Measurements from ENCODE around the gene CELSR1. TPM values are rescaled to one million over a fixed set of nuclear protein-coding genes. Genes with fewer than 3 reads are reported as not detected.

Gene CELSR1
- total RNA-seq, 1 experiment from 2014 or later, result 8.7 TPM

DNA sequence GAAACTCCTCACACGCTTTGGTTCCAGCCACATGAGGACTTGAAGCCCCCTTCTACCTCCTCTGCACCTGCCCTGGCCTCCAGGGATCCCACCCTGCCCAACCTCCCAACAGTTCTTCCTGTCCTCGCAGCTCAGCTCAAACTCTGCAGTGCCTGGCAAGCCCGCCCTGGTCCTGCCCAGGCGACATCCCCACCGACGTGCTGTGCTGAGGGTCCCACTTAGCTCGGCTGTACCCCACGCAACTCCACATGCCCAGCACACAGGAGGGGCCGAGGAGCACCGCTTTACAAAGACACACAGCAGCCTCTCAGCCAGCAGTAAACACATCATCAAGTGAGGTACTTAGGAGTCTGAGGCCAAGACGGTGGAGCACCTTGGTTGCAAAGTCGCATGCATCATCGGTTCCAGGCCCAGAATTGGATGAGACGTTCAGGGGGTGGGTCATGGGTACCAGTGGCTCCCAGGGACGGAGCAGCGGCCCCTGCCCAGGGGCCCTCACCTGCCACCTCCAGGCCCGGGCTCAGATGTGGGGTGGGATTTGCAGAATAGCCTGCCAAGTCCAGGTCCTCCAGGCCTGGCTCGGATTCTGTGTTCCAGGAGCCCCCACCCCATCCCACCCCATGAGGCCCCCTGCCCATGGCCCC is 72.6 kb downstream of the CELSR1 start:
- DNase-seq (ENCODE audit: extremely low read depth, low read depth), result no peak

DNA sequence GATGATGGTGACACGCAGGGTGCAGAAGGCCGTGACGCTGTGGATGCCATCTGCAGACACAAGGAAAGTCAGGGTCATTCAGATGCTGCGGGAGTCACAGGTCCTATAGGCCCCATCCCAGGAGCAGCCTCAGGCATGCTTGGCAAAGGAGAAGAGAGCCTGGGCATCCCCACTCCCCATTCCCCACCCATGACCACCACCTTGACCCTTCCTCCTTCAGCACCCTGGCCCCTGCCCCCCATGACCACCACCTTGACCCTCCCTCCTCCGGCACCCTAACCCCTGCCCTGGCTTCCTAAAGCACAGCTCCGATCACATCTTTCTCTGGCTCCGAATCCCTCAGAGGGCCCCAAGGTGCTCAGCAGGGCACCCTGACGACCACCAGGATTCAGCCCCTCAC is 73.1 kb downstream of the CELSR1 start:
- no peak for DNase-seq (ENCODE audit: extremely low read depth, low read depth)

DNA sequence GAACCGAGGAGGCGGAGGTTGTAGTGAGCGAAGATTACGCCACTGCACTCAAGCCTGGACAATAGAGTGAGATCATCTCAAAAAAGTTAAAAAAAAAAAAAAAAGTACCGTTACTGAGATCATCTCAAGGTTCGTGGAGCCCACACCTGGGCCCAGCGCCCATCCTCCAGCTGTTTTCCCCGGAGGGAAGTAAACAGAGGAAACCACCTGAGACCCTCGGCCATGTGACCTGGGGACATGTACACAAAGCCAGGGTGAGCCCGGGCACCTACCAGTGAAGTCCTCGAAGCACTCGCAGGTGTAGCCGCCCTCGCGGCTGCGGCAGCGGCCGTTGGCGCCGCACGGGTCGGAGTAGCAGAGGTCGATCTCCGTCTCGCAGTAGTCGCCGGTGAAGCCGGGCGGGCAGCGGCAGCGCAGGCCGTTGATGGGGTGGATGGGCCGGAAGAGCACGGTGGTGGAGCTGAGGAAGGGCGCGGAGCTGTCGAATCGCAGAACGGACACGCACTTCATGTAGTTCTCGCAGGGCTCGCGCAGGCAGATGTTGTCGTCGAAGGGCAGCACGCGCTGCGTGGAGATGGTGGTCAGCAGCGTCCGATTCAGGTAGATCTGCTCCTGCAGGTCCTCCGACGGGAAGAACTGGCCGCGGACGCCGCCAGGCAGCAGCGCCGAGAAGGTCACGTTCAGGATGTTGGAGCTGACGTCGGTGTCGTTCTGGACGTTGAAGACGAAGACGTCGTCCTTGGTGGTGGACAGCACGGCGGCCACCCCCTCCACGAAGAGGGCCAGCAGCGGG is 73.8 kb downstream of the CELSR1 start:
- DNase-seq (ENCODE audit: extremely low read depth, low read depth), result no peak

DNA sequence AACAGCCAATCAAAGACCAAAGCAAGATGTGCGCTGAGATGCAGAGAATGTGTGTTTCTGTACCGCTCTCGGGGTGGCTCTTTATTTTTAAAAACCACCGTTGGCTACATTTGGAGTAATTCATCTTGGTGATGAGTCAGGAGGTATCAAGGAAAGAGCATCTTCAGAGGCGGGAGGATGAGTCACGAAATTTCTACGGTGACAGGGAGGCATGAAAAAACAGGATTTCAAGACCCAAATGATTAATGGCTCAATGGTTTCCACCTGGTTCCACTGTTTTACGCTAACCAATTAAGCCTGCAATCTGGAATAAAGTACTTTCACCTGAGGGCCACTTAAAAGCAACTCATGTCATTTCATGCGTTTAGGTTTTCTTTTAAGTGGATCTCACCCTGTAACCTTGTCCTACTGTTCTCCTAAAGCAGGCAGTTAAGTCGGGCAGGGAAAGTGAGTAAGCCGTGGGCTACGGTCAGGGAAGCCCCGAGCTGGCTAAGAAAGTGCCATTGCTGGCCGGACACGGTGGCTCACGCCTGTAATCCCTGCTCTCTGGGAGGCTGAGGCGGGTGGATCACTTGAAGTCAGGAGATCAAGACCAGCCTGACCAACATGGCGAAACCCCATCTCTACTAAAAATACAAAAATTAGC is 74.6 kb downstream of the CELSR1 start:
- no peak for DNase-seq (ENCODE audit: extremely low read depth, low read depth)

DNA sequence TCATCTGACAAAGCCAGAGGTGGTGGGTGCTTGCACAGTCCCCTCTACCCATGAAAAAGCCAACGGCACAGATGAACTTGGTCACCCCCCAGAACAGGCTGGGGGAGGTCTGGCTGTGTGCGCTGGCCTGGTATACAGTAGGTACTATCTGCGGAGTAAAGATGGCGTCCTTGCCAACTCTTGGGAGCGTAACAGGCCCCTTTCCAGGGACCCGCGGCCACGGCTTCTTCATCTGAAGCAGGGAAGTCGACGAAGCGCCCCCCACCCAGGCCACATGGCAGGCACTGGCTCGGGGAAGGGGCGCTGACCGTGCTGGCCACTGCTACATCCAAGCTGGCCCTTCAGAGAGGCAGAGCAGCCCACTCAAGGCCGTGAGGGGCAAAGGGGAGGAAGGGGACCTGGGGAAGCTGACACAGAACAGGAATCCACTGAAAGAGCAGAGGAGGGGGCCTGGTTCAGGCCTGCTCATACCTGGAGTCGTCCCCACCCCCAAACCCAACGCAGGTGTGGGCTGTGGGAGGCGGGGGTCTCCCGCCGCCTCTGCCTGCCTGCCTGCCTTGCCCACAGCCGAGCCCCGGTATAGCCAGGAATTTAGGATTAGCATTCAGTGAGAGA is 75.7 kb downstream of the CELSR1 start:
- DNase-seq (ENCODE audit: extremely low read depth, low read depth), result no peak

DNA sequence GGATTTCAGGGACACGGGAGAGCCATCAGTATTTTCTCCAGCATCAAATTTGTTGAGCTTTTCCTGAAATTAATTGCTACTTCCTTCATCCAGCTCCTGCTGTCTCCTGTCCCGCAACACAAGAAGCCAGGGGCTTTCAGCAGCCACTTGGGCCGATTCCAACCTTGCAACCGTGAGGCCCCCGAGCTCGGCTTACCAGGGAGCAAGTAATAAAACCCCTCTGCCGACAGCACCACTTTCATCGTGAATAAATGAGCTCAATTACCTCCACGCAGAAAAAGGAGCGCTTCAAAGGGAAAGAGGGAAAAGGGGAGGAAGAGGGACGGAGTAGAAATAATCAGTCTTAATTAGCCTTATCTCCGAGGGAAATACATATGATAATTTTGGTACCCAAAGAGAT is 76.6 kb downstream of the CELSR1 start:
- no peak for DNase-seq (ENCODE audit: extremely low read depth, low read depth)

- DNase-seq (ENCODE audit: extremely low read depth, low read depth), result no peak
Observed at GRCh38 chr22:46459347-46460065, 77.9 kb downstream of the CELSR1 start.

GRCh38 chr22:46458525-46458924 is 78.9 kb downstream of the CELSR1 start:
- DNase-seq (ENCODE audit: extremely low read depth, low read depth), result no peak

DNA sequence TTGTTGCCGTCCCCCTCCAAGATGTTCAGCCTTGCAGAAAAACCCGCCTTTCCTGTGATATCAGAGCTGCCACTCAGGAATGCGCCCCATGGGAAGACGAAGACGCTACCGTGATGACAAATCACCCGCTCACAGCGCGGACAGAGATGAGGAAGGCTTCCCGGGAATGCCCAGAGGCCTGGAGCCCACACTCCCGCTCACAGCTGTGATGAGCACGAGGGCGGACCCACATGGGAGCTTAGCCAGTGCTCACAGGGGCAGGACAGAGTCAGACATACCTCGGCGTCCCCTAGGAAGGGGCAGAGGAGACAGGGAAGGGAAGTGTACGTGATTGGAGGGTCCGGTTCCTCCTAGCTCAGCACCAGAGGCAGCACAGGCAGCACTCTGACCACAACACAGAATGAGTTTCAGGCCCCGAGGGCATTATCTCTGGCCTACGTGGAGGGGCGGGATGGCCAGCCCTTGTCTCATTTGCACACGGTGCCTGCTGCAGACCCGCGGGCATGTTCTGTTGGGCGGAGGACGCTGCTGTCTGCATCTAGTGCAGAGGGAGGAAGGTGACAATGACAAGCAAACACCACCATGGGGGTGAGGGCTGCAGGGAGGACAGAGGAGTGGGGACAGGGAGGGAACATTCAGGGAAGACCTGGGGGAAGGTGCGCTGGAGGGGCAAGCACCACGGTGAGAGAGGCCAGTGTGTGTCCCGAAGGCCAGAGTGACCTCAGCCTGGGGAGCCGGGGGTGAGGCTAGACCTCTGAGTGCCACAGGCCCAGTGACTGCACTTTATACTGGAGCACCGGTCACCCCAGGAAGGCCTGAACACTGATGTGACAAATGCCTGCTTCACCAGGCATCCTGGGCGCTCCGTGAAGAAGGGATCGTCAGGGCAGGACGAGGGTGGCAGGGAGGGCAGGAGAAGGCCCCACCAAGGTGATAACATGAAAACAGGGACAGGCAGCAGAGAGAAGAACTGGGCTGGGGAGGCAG is 79.6 kb downstream of the CELSR1 start:
- no peak for DNase-seq (ENCODE audit: extremely low read depth, low read depth)

DNA sequence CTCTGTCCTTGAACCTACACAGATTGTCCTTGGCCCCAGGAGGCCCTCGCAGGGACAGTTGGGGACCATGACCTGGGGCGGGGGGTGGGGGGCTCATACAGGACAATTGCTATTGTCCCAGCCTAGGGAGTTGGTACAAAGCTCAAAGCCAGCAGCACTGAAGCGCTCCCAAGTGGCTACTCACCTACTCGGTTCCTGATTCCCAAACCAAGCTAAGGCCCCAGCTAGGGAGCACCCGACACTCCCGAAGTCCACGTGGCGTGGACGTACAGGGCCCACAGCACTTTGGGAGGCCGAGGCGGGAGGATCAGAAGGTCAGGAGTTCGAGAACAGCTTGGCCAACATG is 80.6 kb downstream of the CELSR1 start:
- DNase-seq (ENCODE audit: extremely low read depth, low read depth), result no peak

GRCh38 chr22:46455446-46455845 is 82.0 kb downstream of the CELSR1 start:
- no peak for DNase-seq (ENCODE audit: extremely low read depth, low read depth)

- DNase-seq (ENCODE audit: extremely low read depth, low read depth), result no peak
Observed at GRCh38 chr22:46454504-46455269, 82.7 kb downstream of the CELSR1 start.

GRCh38 chr22:46453829-46454503 is 83.5 kb downstream of the CELSR1 start:
- no peak for DNase-seq (ENCODE audit: extremely low read depth, low read depth)

DNA sequence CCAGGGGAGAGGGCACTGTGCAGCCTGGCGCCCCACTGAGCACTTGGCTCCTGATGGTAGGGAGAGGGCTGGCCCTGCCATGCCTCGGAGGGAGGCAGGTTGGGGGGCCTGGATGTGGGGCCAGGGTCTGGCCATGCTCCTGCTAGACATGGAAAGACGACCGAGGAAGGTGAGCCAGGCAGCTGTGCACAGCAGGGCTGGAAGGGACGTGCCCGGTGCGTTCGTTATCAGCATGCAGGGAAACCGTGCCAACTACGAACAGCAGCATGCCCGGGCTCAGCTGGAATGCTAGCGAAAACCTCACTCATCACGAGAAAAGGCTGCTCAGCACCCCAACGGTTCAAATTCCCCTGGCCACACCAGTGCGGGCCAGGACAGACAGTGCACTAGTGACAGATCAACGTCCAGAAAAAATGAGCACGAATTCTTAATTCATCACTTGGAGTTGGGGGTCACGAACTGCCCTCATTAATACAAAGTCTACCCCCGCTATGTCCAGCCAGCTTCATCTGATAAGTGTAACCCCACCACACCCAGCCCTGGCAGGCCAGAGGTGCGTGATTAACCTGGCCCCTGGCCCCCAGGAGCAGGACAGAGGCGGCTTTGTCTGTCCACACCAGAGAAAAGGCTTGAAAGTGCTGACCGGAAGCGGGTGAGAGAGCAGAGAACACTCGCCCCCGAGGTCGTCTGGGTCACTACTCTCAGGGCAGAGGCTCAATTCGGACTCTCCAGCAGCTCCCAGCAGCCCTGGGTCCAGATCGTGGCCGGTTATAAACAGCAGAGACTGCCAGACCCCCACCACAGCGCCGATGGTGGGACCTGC is 84.2 kb downstream of the CELSR1 start:
- no peak for DNase-seq (ENCODE audit: extremely low read depth, low read depth)

GRCh38 chr22:46452195-46453005 is 85.0 kb downstream of the CELSR1 start:
- DNase-seq (ENCODE audit: extremely low read depth, low read depth), result no peak

DNA sequence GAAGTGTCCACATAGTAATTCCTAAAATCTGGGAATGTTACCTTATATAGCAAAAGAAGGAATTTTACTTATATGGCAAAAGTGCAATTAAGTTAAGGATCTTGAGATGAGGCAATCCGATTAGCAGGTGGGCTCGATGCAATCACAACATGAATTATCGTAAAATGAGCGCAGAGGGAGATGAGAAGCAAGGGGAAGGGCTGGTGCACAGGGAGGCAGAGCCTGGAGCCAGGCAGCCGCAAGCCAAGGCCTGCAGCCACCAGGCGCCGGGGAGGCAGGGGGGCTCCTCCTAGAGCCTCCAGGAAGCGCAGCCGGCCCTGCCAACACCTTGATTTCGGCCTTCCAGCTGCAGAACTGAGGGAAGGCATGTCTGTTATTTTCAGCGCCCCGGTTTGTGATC is 85.7 kb downstream of the CELSR1 start:
- DNase-seq (ENCODE audit: extremely low read depth, low read depth), result no peak
